ACHN (cell line): ENCODE measurements around the gene GBE1.

Source experiments
- DNase-seq: peaks from one replicate; pipeline ENCODE4 v3.0.0-alpha.2; 2015
- in situ Hi-C: cut with HindIII; loops from 2 replicates; pipeline ENCODE4 v1.10.0; 2017; ENCODE audit warnings: low sequenced_read_pairs, low pct_ligation_motif_present, low pct_unique_long_range_greater_than_20kb

The GBE1 gene

GRCh38 chr3:81462921-81463320, 298.5 kb downstream of the GBE1 start:
- in situ Hi-C loops, result no loop called here
- DNase-seq, result no peak

- in situ Hi-C loops, result no loop called here
- DNase-seq, result no peak
Measured at GRCh38 chr3:81459733-81460132, 301.7 kb downstream of the GBE1 start.

- in situ Hi-C loops, result no loop called here
Measured at GRCh38 chr3:81452418-81452817, 309.0 kb downstream of the GBE1 start.

GRCh38 chr3:81451611-81452010, 309.8 kb downstream of the GBE1 start:
- in situ Hi-C loops, result no loop called here

More at GRCh38 chr3:81452418-81452817, 309.0 kb downstream of the GBE1 start:
- DNase-seq, result no peak

GRCh38 chr3:81451140-81451539, 310.3 kb downstream of the GBE1 start:
- no peak for DNase-seq
- in situ Hi-C loops, result no loop called here

More at GRCh38 chr3:81451611-81452010, 309.8 kb downstream of the GBE1 start:
- DNase-seq, result peak; percentile 79

- in situ Hi-C loops, result no loop called here
- no peak for DNase-seq
Measured at GRCh38 chr3:81446806-81447205, 314.6 kb downstream of the GBE1 start.

- in situ Hi-C loops, result no loop called here
- DNase-seq, result no peak
Measured at GRCh38 chr3:81445712-81446111, 315.7 kb downstream of the GBE1 start.

- in situ Hi-C loops, result no loop called here
- no peak for DNase-seq
Measured at GRCh38 chr3:81444817-81445460, 316.5 kb downstream of the GBE1 start.

- in situ Hi-C loops, result no loop called here
- DNase-seq, result no peak
Measured at GRCh38 chr3:81443958-81444357, 317.5 kb downstream of the GBE1 start.

- DNase-seq, result no peak
Measured at GRCh38 chr3:81443457-81443782, 318.0 kb downstream of the GBE1 start.

GRCh38 chr3:81442758-81443456, 318.5 kb downstream of the GBE1 start:
- in situ Hi-C loops, result no loop called here
- no peak for DNase-seq

More at GRCh38 chr3:81443457-81443782, 318.0 kb downstream of the GBE1 start:
- in situ Hi-C loops, result no loop called here

- DNase-seq, result no peak
- in situ Hi-C loops, result no loop called here
Measured at GRCh38 chr3:81440661-81441060, 320.8 kb downstream of the GBE1 start.
